HepG2 (cell line): ENCODE results near the gene WDFY1. TPM values are rescaled to one million over a fixed set of nuclear protein-coding genes. Genes with fewer than 3 reads are reported as not detected.

Experiments used
- CHD2 ChIP-seq: IDR thresholded peaks from 2 replicates; pipeline ENCODE4 v1.6.1; 2011; ENCODE audit warnings: low read depth, low read length, improper control_type of control experiment
- GZF1 ChIP-seq: sonication (generic); formaldehyde crosslinking; IDR thresholded peaks from 2 replicates; pipeline ENCODE4 v1.5.1; 2020; ENCODE audit warnings: mild to moderate bottlenecking, missing genetic modification reagents
- LCORL ChIP-seq, 2 experiments: fragments of 450-650 bp in 1 of 2; sonication (generic) in 1 of 2; formaldehyde crosslinking in 1 of 2; IDR thresholded peaks; 2 replicates each; pipeline versions ENCODE4 v1.5.0 to v1.6.1; 2017 to 2020; ENCODE audit warnings: antibody characterized with exemption in 1 of 2, missing genetic modification reagents in 1 of 2
- NBN ChIP-seq: fragments of 450-650 bp; conservative IDR thresholded peaks from 2 replicates; pipeline ENCODE4 v1.6.1; 2017
- polyA plus RNA-seq, 8 experiments: library from polyadenylated mRNA; depleted of rRNA in 3 of 8; stranded (reverse) in 7 of 8; unstranded in 1 of 8; fragments of >200 nt; fragmentation: Illumina TruSeq in 4 of 8; extraction: Trizol in 4 of 8; gene quantifications; 2 replicates each; pipeline versions ENCODE4 v1.2.1 to v1.2.3, GENCODE V29; 2011 to 2016; ENCODE audit warnings: low read depth in 4 of 8, missing spikeins in 1 of 8, mixed read lengths in 1 of 8; ENCODE audit not compliant: insufficient read depth in 1 of 8
- total RNA-seq, 5 experiments: library from RNA; depleted of rRNA; stranded (reverse); fragments of >200 nt; fragmentation: Illumina TruSeq; extraction: Trizol; gene quantifications; 2 replicates each; pipeline ENCODE4 v1.2.3, GENCODE V29; 2016; ENCODE audit warnings: low read depth in 1 of 5
- TF ChIP-seq, protein P1 (sequence below): sonication (generic); formaldehyde crosslinking; IDR thresholded peaks from 2 replicates; pipeline ENCODE4 v1.5.0; 2020; ENCODE audit warnings: mild to moderate bottlenecking, missing genetic modification reagents, borderline replicate concordance
- TF ChIP-seq, protein P2 (sequence below): sonication (generic); formaldehyde crosslinking; conservative IDR thresholded peaks from 2 replicates; pipeline ENCODE4 v1.4.0; 2020; ENCODE audit warnings: missing genetic modification reagents
- TF ChIP-seq, protein P3 (sequence below): sonication (generic); formaldehyde crosslinking; IDR thresholded peaks from 2 replicates; pipeline ENCODE4 v1.8.0; 2022; ENCODE audit warnings: mild to moderate bottlenecking, missing genetic modification reagents, moderate library complexity
- TF ChIP-seq, protein P4 (sequence below): sonication (generic); formaldehyde crosslinking; IDR thresholded peaks from 2 replicates; pipeline ENCODE4 v1.5.0; 2020; ENCODE audit warnings: mild to moderate bottlenecking, missing genetic modification reagents
- TF ChIP-seq, protein P5 (sequence below): sonication (generic); formaldehyde crosslinking; IDR thresholded peaks from 2 replicates; pipeline ENCODE4 v1.8.0; 2022; ENCODE audit warnings: low read depth, missing genetic modification reagents
- TF ChIP-seq, protein P6 (sequence below): IDR thresholded peaks from 2 replicates; pipeline ENCODE4 v1.6.1; 2018; ENCODE audit warnings: missing genetic modification reagents, mild to moderate bottlenecking, missing compliant biosample characterization

WDFY1 gene
- total and polyA plus RNA-seq, 2 of the 13 experiments (the other 11 are each of a cell fraction or from before 2014, with no cell fraction given): 77.0 to 78.4 TPM

DNA sequence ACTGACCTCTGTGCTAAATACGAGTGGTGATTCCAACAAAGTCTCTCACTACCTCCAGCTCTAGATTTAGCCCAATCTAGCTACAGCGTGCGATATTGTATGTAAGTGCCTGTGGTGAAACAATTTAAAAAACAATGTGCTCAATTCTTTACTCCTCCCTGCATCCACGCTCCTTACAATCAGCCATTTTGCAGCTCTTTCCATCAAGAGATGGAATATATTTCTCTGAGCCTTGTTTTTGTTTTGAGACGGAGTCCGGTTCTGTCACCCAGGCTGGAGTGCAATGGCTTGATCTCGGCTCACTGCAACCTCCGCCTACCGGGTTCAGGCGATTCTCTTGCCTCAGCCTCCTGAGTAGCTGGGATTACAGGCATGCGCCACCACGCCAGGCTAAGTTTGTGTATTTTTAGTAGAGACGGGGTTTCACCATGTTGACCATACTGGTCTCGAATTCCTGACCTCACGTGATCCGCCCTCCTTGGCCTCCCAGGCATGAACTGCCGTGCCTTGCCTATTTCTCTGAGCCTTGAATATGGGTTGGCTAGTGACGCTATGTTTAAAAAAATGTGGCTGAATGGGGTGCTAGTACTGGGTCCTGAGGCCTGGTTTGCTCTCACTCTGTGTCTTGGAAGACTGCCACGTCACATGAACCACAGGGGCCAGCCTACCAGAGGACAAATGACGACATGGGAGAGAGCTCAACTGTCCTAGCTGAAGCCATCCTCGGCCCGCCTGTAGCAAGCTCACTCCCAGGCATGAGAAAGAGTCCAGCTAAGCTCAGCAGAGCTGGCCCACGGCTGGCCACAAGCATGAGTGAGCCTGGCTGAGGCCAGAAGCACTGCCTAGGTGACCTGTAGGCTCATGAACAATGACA, 14.8 kb downstream of the WDFY1 start (continued):
- TF ChIP-seq, protein P1, sequence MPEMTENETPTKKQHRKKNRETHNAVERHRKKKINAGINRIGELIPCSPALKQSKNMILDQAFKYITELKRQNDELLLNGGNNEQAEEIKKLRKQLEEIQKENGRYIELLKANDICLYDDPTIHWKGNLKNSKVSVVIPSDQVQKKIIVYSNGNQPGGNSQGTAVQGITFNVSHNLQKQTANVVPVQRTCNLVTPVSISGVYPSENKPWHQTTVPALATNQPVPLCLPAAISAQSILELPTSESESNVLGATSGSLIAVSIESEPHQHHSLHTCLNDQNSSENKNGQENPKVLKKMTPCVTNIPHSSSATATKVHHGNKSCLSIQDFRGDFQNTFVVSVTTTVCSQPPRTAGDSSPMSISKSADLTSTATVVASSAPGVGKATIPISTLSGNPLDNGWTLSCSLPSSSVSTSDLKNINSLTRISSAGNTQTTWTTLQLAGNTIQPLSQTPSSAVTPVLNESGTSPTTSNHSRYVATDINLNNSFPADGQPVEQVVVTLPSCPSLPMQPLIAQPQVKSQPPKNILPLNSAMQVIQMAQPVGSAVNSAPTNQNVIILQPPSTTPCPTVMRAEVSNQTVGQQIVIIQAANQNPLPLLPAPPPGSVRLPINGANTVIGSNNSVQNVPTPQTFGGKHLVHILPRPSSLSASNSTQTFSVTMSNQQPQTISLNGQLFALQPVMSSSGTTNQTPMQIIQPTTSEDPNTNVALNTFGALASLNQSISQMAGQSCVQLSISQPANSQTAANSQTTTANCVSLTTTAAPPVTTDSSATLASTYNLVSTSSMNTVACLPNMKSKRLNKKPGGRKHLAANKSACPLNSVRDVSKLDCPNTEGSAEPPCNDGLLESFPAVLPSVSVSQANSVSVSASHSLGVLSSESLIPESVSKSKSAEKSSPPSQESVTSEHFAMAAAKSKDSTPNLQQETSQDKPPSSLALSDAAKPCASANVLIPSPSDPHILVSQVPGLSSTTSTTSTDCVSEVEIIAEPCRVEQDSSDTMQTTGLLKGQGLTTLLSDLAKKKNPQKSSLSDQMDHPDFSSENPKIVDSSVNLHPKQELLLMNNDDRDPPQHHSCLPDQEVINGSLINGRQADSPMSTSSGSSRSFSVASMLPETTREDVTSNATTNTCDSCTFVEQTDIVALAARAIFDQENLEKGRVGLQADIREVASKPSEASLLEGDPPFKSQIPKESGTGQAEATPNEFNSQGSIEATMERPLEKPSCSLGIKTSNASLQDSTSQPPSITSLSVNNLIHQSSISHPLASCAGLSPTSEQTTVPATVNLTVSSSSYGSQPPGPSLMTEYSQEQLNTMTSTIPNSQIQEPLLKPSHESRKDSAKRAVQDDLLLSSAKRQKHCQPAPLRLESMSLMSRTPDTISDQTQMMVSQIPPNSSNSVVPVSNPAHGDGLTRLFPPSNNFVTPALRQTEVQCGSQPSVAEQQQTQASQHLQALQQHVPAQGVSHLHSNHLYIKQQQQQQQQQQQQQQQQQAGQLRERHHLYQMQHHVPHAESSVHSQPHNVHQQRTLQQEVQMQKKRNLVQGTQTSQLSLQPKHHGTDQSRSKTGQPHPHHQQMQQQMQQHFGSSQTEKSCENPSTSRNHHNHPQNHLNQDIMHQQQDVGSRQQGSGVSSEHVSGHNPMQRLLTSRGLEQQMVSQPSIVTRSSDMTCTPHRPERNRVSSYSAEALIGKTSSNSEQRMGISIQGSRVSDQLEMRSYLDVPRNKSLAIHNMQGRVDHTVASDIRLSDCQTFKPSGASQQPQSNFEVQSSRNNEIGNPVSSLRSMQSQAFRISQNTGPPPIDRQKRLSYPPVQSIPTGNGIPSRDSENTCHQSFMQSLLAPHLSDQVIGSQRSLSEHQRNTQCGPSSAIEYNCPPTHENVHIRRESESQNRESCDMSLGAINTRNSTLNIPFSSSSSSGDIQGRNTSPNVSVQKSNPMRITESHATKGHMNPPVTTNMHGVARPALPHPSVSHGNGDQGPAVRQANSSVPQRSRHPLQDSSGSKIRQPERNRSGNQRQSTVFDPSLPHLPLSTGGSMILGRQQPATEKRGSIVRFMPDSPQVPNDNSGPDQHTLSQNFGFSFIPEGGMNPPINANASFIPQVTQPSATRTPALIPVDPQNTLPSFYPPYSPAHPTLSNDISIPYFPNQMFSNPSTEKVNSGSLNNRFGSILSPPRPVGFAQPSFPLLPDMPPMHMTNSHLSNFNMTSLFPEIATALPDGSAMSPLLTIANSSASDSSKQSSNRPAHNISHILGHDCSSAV (CRISPR knock-in tag): no peak
- TF ChIP-seq NBN: no peak
- TF ChIP-seq LCORL (IDR thresholded peaks at IDR 0.05): no peak
- peak; percentile 79 for TF ChIP-seq LCORL (CRISPR knock-in tag; IDR thresholded peaks at IDR 0.05)
- TF ChIP-seq, protein P2, sequence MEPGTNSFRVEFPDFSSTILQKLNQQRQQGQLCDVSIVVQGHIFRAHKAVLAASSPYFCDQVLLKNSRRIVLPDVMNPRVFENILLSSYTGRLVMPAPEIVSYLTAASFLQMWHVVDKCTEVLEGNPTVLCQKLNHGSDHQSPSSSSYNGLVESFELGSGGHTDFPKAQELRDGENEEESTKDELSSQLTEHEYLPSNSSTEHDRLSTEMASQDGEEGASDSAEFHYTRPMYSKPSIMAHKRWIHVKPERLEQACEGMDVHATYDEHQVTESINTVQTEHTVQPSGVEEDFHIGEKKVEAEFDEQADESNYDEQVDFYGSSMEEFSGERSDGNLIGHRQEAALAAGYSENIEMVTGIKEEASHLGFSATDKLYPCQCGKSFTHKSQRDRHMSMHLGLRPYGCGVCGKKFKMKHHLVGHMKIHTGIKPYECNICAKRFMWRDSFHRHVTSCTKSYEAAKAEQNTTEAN (CRISPR knock-in tag): no peak; the same call in 1 of the 2 replicates
- TF ChIP-seq, protein P3, sequence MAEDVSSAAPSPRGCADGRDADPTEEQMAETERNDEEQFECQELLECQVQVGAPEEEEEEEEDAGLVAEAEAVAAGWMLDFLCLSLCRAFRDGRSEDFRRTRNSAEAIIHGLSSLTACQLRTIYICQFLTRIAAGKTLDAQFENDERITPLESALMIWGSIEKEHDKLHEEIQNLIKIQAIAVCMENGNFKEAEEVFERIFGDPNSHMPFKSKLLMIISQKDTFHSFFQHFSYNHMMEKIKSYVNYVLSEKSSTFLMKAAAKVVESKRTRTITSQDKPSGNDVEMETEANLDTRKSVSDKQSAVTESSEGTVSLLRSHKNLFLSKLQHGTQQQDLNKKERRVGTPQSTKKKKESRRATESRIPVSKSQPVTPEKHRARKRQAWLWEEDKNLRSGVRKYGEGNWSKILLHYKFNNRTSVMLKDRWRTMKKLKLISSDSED (CRISPR knock-in tag): no peak
- TF ChIP-seq, protein P4, sequence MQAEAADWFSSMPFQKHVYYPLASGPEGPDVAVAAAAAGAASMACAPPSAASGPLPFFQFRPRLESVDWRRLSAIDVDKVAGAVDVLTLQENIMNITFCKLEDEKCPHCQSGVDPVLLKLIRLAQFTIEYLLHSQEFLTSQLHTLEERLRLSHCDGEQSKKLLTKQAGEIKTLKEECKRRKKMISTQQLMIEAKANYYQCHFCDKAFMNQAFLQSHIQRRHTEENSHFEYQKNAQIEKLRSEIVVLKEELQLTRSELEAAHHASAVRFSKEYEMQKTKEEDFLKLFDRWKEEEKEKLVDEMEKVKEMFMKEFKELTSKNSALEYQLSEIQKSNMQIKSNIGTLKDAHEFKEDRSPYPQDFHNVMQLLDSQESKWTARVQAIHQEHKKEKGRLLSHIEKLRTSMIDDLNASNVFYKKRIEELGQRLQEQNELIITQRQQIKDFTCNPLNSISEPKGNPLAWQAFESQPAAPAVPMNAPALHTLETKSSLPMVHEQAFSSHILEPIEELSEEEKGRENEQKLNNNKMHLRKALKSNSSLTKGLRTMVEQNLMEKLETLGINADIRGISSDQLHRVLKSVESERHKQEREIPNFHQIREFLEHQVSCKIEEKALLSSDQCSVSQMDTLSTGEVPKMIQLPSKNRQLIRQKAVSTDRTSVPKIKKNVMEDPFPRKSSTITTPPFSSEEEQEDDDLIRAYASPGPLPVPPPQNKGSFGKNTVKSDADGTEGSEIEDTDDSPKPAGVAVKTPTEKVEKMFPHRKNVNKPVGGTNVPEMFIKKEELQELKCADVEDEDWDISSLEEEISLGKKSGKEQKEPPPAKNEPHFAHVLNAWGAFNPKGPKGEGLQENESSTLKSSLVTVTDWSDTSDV: no peak
- TF ChIP-seq, protein P5, sequence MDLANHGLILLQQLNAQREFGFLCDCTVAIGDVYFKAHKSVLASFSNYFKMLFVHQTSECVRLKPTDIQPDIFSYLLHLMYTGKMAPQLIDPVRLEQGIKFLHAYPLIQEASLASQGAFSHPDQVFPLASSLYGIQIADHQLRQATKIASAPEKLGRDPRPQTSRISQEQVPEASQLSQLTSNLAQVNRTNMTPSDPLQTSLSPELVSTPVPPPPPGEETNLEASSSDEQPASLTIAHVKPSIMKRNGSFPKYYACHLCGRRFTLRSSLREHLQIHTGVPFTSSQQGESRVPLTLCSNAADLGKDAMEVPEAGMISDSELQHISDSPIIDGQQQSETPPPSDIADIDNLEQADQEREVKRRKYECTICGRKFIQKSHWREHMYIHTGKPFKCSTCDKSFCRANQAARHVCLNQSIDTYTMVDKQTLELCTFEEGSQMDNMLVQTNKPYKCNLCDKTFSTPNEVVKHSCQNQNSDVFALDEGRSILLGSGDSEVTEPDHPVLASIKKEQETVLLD (CRISPR knock-in tag): no peak
- peak; percentile 96 for TF ChIP-seq GZF1 (CRISPR knock-in tag)
- 0 out of 2 replicates have a peak, but pooled peaks have one; percentile 2 for TF ChIP-seq CHD2
- TF ChIP-seq, protein P6, sequence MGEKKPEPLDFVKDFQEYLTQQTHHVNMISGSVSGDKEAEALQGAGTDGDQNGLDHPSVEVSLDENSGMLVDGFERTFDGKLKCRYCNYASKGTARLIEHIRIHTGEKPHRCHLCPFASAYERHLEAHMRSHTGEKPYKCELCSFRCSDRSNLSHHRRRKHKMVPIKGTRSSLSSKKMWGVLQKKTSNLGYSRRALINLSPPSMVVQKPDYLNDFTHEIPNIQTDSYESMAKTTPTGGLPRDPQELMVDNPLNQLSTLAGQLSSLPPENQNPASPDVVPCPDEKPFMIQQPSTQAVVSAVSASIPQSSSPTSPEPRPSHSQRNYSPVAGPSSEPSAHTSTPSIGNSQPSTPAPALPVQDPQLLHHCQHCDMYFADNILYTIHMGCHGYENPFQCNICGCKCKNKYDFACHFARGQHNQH (CRISPR knock-in tag): peak; percentile 81
